ENCODE results near the gene CTNNA3. TPM values are rescaled to one million over a fixed set of nuclear protein-coding genes. Genes with fewer than 3 reads are reported as not detected.

Gene CTNNA3
- total and polyA plus RNA-seq, 2 donors from 2014 or later, result 0.45 to 0.72 TPM

GRCh38 chr10:65903620-65904019, 1792.4 kb downstream of the CTNNA3 start:
- Histone ChIP-seq H3K27ac (ENCODE audit: low read depth in 2 of 2, low read length in 2 of 2) (no peak overlapping the region), H3K4me1 (ENCODE audit: control insufficient read depth in 2 of 3, insufficient read depth in 2 of 3, low read depth in 1 of 3, low read length in 3 of 3) (no peaks in the 10 kb centered on the region), H3K36me3 (ENCODE audit: control insufficient read depth in 2 of 3, insufficient read depth in 3 of 3, low read length in 3 of 3) (no peaks in the 10 kb centered on the region), H3K9ac (ENCODE audit: low read length in 3 of 3) (no peak overlapping the region), H3K9me3 (ENCODE audit: control insufficient read depth in 2 of 3, insufficient read depth in 1 of 3, low read length in 3 of 3) (no peaks in the 10 kb centered on the region), H3K4me3 (ENCODE audit: low read length in 3 of 3) (no peak overlapping the region), H3K27me3 (ENCODE audit: control insufficient read depth, insufficient read depth, low read length) (no peaks in the 10 kb centered on the region)
- intact Hi-C loops (cut with DNase I), result no loop called here
- no peak for DNase-seq
- no peak for TF ChIP-seq CTCF (IDR thresholded peaks at IDR 0.05; ENCODE audit: borderline replicate concordance, extremely low read depth, insufficient read depth)
- no peak for FAIRE-seq

- H3K27ac ChIP-seq (ENCODE audit: low read depth in 2 of 2, low read length in 2 of 2), result no peak overlapping the region
- no peaks in the 10 kb centered on the region for H3K27me3 ChIP-seq (ENCODE audit: control insufficient read depth, insufficient read depth, low read length)
- no peaks in the 10 kb centered on the region for H3K4me1 ChIP-seq (ENCODE audit: control insufficient read depth in 2 of 3, insufficient read depth in 2 of 3, low read depth in 1 of 3, low read length in 3 of 3)
- no peak for FAIRE-seq
- TF ChIP-seq CTCF (IDR thresholded peaks at IDR 0.05; ENCODE audit: borderline replicate concordance, extremely low read depth, insufficient read depth), result no peak
- no peaks in the 10 kb centered on the region for H3K9me3 ChIP-seq (ENCODE audit: control insufficient read depth in 2 of 3, insufficient read depth in 1 of 3, low read length in 3 of 3)
- DNase-seq, result no peak
- H3K4me3 ChIP-seq (ENCODE audit: low read length in 3 of 3), result no peak overlapping the region
- no peak overlapping the region for H3K9ac ChIP-seq (ENCODE audit: low read length in 3 of 3)
- no peaks in the 10 kb centered on the region for H3K36me3 ChIP-seq (ENCODE audit: control insufficient read depth in 2 of 3, insufficient read depth in 3 of 3, low read length in 3 of 3)
- intact Hi-C loops (cut with DNase I), result no loop called here
Measured at GRCh38 chr10:65900271-65900670, 1795.7 kb downstream of the CTNNA3 start.

GRCh38 chr10:65898055-65898454, 1797.9 kb downstream of the CTNNA3 start:
- FAIRE-seq (peak; percentile 3), DNase-seq (no peak)
- Histone ChIP-seq H3K9ac (ENCODE audit: low read length in 3 of 3) (no peak overlapping the region), H3K4me1 (ENCODE audit: control insufficient read depth in 2 of 3, insufficient read depth in 2 of 3, low read depth in 1 of 3, low read length in 3 of 3) (no peaks in the 10 kb centered on the region), H3K4me3 (ENCODE audit: low read length in 3 of 3) (no peak overlapping the region), H3K27ac (ENCODE audit: low read depth in 2 of 2, low read length in 2 of 2) (no peak overlapping the region), H3K27me3 (ENCODE audit: control insufficient read depth, insufficient read depth, low read length) (no peaks in the 10 kb centered on the region), H3K9me3 (ENCODE audit: control insufficient read depth in 2 of 3, insufficient read depth in 1 of 3, low read length in 3 of 3) (no peaks in the 10 kb centered on the region), H3K36me3 (ENCODE audit: control insufficient read depth in 2 of 3, insufficient read depth in 3 of 3, low read length in 3 of 3) (no peaks in the 10 kb centered on the region)
- intact Hi-C loops (cut with DNase I), result no loop called here
- TF ChIP-seq CTCF (IDR thresholded peaks at IDR 0.05; ENCODE audit: borderline replicate concordance, extremely low read depth, insufficient read depth), result no peak

- H3K36me3 ChIP-seq (ENCODE audit: control insufficient read depth in 2 of 3, insufficient read depth in 3 of 3, low read length in 3 of 3), result no peaks in the 10 kb centered on the region
- no peak for DNase-seq
- no peak overlapping the region for H3K4me3 ChIP-seq (ENCODE audit: low read length in 3 of 3)
- intact Hi-C loops (cut with DNase I), result no loop called here
- TF ChIP-seq CTCF (IDR thresholded peaks at IDR 0.05; ENCODE audit: borderline replicate concordance, extremely low read depth, insufficient read depth), result no peak
- H3K27ac ChIP-seq (ENCODE audit: low read depth in 2 of 2, low read length in 2 of 2), result no peak overlapping the region
- H3K9me3 ChIP-seq (ENCODE audit: control insufficient read depth in 2 of 3, insufficient read depth in 1 of 3, low read length in 3 of 3), result no peaks in the 10 kb centered on the region
- H3K9ac ChIP-seq (ENCODE audit: low read length in 3 of 3), result no peak overlapping the region
- no peaks in the 10 kb centered on the region for H3K4me1 ChIP-seq (ENCODE audit: control insufficient read depth in 2 of 3, insufficient read depth in 2 of 3, low read depth in 1 of 3, low read length in 3 of 3)
- no peaks in the 10 kb centered on the region for H3K27me3 ChIP-seq (ENCODE audit: control insufficient read depth, insufficient read depth, low read length)
- no peak for FAIRE-seq
Measured at GRCh38 chr10:65894961-65895360, 1801.0 kb downstream of the CTNNA3 start.

Measured in kidney (tissue), 14 donors.